ENCODE measurements around the gene EPS8L1. TPM values are rescaled to one million over a fixed set of nuclear protein-coding genes. Genes with fewer than 3 reads are reported as not detected.

EPS8L1 gene
- total RNA-seq, 1 donor from 2014 or later = 2.7 TPM

- ATAC-seq = no peak
- no peak for DNase-seq
- intact Hi-C loops (cut with micrococcal nuclease) = no loop called here
These were observed 58.2 kb downstream of the EPS8L1 start for GRCh38 chr19:55133639-55134444.

- DNase-seq (no peak), ATAC-seq (no peak)
- intact Hi-C loops (cut with micrococcal nuclease) = no loop called here
These were observed 59.1 kb downstream of the EPS8L1 start for GRCh38 chr19:55134736-55135135.

- ATAC-seq (no peak), DNase-seq (no peak)
- intact Hi-C loops (cut with micrococcal nuclease) = no loop called here
These were observed 60.9 kb downstream of the EPS8L1 start for GRCh38 chr19:55136399-55137102.

Small RNAs within 50 kb of the gene (microRNA-seq; reads per million reads assigned to microRNA genes)
- gene MIR7975 (ENCODE audit: borderline number of aligned reads) = not detected

Other genes with a start within 250 kb of the EPS8L1 start
- gene KIR2DS4, start 243.2 kb upstream of the EPS8L1 start, total RNA-seq = not detected
- gene KIR3DL2, start 225.4 kb upstream of the EPS8L1 start, total RNA-seq = not detected
- 0.32 TPM for gene FCAR, start 201.6 kb upstream of the EPS8L1 start, total RNA-seq
- gene NCR1, start 169.7 kb upstream of the EPS8L1 start, total RNA-seq = 0.27 TPM
- gene NLRP7, start 128.3 kb upstream of the EPS8L1 start, total RNA-seq = not detected
- gene NLRP2, start 109.5 kb upstream of the EPS8L1 start, total RNA-seq = 0.67 TPM
- not detected for gene GP6, start 37.6 kb upstream of the EPS8L1 start, total RNA-seq
- 52.0 TPM for gene RDH13, start 12.7 kb upstream of the EPS8L1 start, total RNA-seq
- gene PPP1R12C, start 41.8 kb downstream of the EPS8L1 start, total RNA-seq = 141 TPM
- gene TNNT1, start 73.3 kb downstream of the EPS8L1 start, total RNA-seq = 50.2 TPM
- 5,071 TPM for gene TNNI3, start 81.9 kb downstream of the EPS8L1 start, total RNA-seq
- 0.87 TPM for gene DNAAF3, start 90.7 kb downstream of the EPS8L1 start, total RNA-seq
- gene SYT5, start 104.4 kb downstream of the EPS8L1 start, total RNA-seq = not detected
- 0.47 TPM for gene PTPRH, start 133.6 kb downstream of the EPS8L1 start, total RNA-seq
- gene TMEM86B, start 152.9 kb downstream of the EPS8L1 start, total RNA-seq = 1.9 TPM
- gene PPP6R1, start 183.1 kb downstream of the EPS8L1 start, total RNA-seq = 39.2 TPM
- gene HSPBP1, start 204.2 kb downstream of the EPS8L1 start, total RNA-seq = 28.6 TPM
- gene BRSK1, start 208.1 kb downstream of the EPS8L1 start, total RNA-seq = 1.9 TPM
- gene TMEM150B, start 249.5 kb downstream of the EPS8L1 start, total RNA-seq = 1.2 TPM

All from left ventricle myocardium superior (tissue), 1 donor.